HCT116 (cell line): ENCODE results near the gene RNGTT.

ENCODE experiments used
- POLR2AphosphoS5 ChIP-seq: IDR thresholded peaks from 2 replicates; pipeline ENCODE4 v1.6.1; 2011; ENCODE audit warnings: mild to moderate bottlenecking, low read depth, low read length, moderate library complexity
- RAD21 ChIP-seq: IDR thresholded peaks from 2 replicates; pipeline ENCODE4 v1.6.1; 2012; ENCODE audit warnings: low read depth, mild to moderate bottlenecking
- YY1 ChIP-seq: IDR thresholded peaks from 2 replicates; pipeline ENCODE4 v1.6.1; 2011; ENCODE audit warnings: low read length, low read depth, moderate library complexity, mild to moderate bottlenecking; ENCODE audit not compliant: insufficient replicate concordance; ENCODE audit errors: extremely low read depth
- ZNF274 ChIP-seq: fragments of 200-500 bp; sonication (Bioruptor generic); IDR thresholded peaks from 2 replicates; pipeline ENCODE4 v1.6.1; 2014; ENCODE audit warnings: mild to moderate bottlenecking, low read depth, low read length, inconsistent platforms
- TF ChIP-seq, protein P1 (sequence below): IDR thresholded peaks from 2 replicates; pipeline ENCODE4 v1.6.1; 2012
- TF ChIP-seq, protein P2 (sequence below): IDR thresholded peaks from 2 replicates; pipeline ENCODE4 v1.6.1; 2012
- TF ChIP-seq, protein P3 (sequence below), 3 experiments: fragments of 200-600 bp in 1 of 3; sonication (generic) in 1 of 3; IDR thresholded peaks in 2 of 3; conservative IDR thresholded peaks in 1 of 3; 2 replicates each; pipeline ENCODE4 v1.5.1; 2012 to 2017; ENCODE audit warnings: low read depth in 2 of 3, low read length in 2 of 3, antibody characterized with exemption in 1 of 3, borderline replicate concordance in 1 of 3, control low read depth in 1 of 3, mild to moderate bottlenecking in 1 of 3, mixed read lengths in 1 of 3, mixed run types in 1 of 3, moderate library complexity in 1 of 3; ENCODE audit not compliant: insufficient read depth in 1 of 3

DNA sequence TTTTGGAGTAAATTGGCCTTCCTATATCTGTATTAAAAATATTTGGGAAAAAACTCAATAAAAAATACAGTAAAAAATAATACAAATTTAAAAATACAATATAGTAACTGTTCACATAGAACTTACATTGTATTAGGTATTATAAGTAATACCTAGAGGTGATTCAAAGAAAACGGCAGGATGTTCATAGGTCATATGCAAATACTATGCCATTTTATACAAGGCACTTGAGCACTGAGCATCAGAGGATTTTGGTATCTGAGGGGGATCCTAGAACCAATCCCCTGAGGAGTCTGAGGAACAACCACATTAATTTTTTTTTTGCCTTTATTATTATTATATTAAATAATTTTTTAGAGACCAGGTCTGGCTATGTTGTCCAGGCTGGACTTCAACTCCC, 41.7 kb downstream of the RNGTT start:
- TF ChIP-seq, protein P1, sequence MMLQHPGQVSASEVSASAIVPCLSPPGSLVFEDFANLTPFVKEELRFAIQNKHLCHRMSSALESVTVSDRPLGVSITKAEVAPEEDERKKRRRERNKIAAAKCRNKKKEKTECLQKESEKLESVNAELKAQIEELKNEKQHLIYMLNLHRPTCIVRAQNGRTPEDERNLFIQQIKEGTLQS, result no peak
- TF ChIP-seq, protein P2, sequence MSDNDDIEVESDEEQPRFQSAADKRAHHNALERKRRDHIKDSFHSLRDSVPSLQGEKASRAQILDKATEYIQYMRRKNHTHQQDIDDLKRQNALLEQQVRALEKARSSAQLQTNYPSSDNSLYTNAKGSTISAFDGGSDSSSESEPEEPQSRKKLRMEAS, result no peak
- TF ChIP-seq, protein P3, sequence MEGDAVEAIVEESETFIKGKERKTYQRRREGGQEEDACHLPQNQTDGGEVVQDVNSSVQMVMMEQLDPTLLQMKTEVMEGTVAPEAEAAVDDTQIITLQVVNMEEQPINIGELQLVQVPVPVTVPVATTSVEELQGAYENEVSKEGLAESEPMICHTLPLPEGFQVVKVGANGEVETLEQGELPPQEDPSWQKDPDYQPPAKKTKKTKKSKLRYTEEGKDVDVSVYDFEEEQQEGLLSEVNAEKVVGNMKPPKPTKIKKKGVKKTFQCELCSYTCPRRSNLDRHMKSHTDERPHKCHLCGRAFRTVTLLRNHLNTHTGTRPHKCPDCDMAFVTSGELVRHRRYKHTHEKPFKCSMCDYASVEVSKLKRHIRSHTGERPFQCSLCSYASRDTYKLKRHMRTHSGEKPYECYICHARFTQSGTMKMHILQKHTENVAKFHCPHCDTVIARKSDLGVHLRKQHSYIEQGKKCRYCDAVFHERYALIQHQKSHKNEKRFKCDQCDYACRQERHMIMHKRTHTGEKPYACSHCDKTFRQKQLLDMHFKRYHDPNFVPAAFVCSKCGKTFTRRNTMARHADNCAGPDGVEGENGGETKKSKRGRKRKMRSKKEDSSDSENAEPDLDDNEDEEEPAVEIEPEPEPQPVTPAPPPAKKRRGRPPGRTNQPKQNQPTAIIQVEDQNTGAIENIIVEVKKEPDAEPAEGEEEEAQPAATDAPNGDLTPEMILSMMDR (IDR thresholded peaks at IDR 0.05 in 2 of 3, conservative IDR thresholded peaks at IDR 0.05 in 1 of 3; ENCODE audit: borderline replicate concordance in 1 of 3, insufficient read depth in 1 of 3, low read depth in 2 of 3, low read length in 2 of 3), result no peak
- TF ChIP-seq RAD21 (no peak), POLR2AphosphoS5 (no peak), YY1 (no peak), ZNF274 (no peak)
